Kidney (tissue), 14 donors: ENCODE measurements around the gene KRT15. TPM values are rescaled to one million over a fixed set of nuclear protein-coding genes. Genes with fewer than 3 reads are reported as not detected.

ENCODE experiments used
- DNase-seq, 5 donors: peaks; one replicate each; pipeline ENCODE4 v3.0.0-alpha.2; 2013 to 2020
- FAIRE-seq: peaks from 2 replicates; lab custom pipeline; 2012; peaks lifted over from hg19 to GRCh38; lab: Jason Lieb, UNC
- H3K27ac ChIP-seq, 2 donors: one replicate each; pipeline ENCODE4 v1.7.0; 2013; ENCODE audit warnings: low read depth in 2 of 2, low read length in 2 of 2, inconsistent platforms in 1 of 2
- H3K27me3 ChIP-seq: one replicate; pipeline ENCODE4 v1.7.1; 2013; ENCODE audit warnings: low read length, inconsistent platforms; ENCODE audit not compliant: control insufficient read depth, insufficient read depth
- H3K36me3 ChIP-seq, 3 donors: one replicate each; pipeline versions ENCODE4 v1.7.0 to v1.7.1; 2013; ENCODE audit warnings: low read length in 3 of 3, control low read depth in 1 of 3, inconsistent platforms in 1 of 3; ENCODE audit not compliant: insufficient read depth in 3 of 3, control insufficient read depth in 2 of 3
- H3K4me1 ChIP-seq, 3 donors: one replicate each; pipeline versions ENCODE4 v1.7.0 to v1.7.1; 2013; ENCODE audit warnings: low read length in 3 of 3, inconsistent platforms in 1 of 3, low read depth in 1 of 3; ENCODE audit not compliant: control insufficient read depth in 2 of 3, insufficient read depth in 2 of 3
- H3K4me3 ChIP-seq, 3 donors: one replicate each; pipeline versions ENCODE4 v1.7.0 to v1.8.1; 2013; ENCODE audit warnings: low read length in 3 of 3, control low read depth in 1 of 3, inconsistent platforms in 1 of 3
- H3K9ac ChIP-seq, 3 donors: one replicate each; pipeline versions ENCODE4 v1.7.0 to v1.7.1; 2013; ENCODE audit warnings: low read length in 3 of 3, control low read depth in 1 of 3, inconsistent platforms in 1 of 3
- H3K9me3 ChIP-seq, 3 donors: one replicate each; pipeline versions ENCODE4 v1.7.0 to v1.7.1; 2013; ENCODE audit warnings: low read length in 3 of 3, control low read depth in 1 of 3, inconsistent platforms in 1 of 3; ENCODE audit not compliant: control insufficient read depth in 2 of 3, insufficient read depth in 1 of 3
- CTCF ChIP-seq: IDR thresholded peaks from 3 replicates; pipeline ENCODE4 v1.5.1; 2012; ENCODE audit warnings: mild to moderate bottlenecking, moderate library complexity, borderline replicate concordance; ENCODE audit not compliant: insufficient read depth; ENCODE audit errors: extremely low read depth
- intact Hi-C: fragments of 100-400 bp; cut with DNase I; formaldehyde crosslinking; loops from one replicate; pipeline ENCODE4 v1.11.1; 2022
- polyA plus RNA-seq: library from polyadenylated mRNA; stranded (reverse); fragments of 350-450 nt; fragmentation: Illumina TruSeq; extraction: RNeasy Lipid Tissue Mini Kit (QIAGEN cat#74804); gene quantifications from one replicate; pipeline ENCODE4 v1.2.3, GENCODE V29; 2014; ENCODE audit warnings: low read depth, low replicate concordance; ENCODE audit not compliant: insufficient read depth
- total RNA-seq: library from RNA; stranded (reverse); fragmentation: NEBNext Ultra II Directional; extraction: Animal tissue kit (Norgen Biotek cat#: 25700); gene quantifications from one replicate; pipeline ENCODE4 v1.2.1, GENCODE V29; 2021
- donor health status: control.
- donor health status: control.
- donor health status: control.
- donor health status: control.
- donor health status: control.
- donor health status: DM: yes; HTN: yes; CAD: no.
- donor health status: Normal renal cell carcinoma (clear cell type).

KRT15 gene
- total and polyA plus RNA-seq, 2 donors from 2014 or later: 0.15 to 2.8 TPM

DNA sequence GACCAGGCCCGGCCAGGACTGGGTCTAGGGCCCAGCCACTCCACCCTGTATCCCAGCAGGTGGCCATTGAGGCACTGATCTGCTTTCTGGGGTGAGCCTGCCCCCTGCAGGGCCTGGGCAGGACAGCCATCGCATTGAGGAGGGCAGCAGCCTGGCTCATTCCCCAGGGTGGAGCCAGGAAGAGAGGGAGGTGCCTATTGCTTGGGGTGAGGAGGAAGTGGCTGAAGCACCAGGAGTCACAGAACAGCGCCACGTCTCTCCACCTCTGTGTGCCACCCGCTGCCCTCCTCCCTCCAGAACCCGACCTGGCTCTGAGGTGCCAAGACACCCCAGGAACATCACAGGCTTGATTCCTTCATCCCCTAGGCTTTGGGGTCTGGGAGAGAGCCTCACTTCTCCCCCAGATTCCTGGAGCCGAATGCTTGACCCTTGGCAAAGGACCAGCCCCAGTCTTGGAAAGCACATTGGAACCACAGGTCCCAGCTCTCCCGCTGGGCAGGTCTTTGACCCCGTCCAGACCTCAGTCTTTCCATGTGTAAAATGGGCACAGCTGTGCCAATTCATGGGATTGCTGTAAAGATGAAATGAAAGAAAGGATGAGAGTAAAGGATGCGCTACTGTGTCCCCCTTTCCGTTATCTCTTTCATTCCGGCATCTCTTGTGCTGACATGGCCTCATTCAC, 21.7 kb downstream of the KRT15 start:
- peak; percentile 62 for TF ChIP-seq CTCF
- intact Hi-C loops: no loop called here
- Histone ChIP-seq H3K4me1 (peaks cover 0 to 9% (median 0%) of the 10 kb centered on the region in 3 donors), H3K9me3 (no peaks in the 10 kb centered on the region), H3K9ac (no peak overlapping the region), H3K4me3 (no peak overlapping the region), H3K27me3 (no peaks in the 10 kb centered on the region), H3K36me3 (no peaks in the 10 kb centered on the region), H3K27ac (no peak overlapping the region)
- FAIRE-seq (no peak), DNase-seq (peak; percentile 81 to 90 (median 85))

GRCh38 chr17:41494524-41494923, 24.2 kb downstream of the KRT15 start:
- H3K9ac ChIP-seq: no peak overlapping the region
- no peaks in the 10 kb centered on the region for H3K36me3 ChIP-seq
- H3K27ac ChIP-seq: no peak overlapping the region
- FAIRE-seq (no peak), DNase-seq (no peak)
- intact Hi-C loops: no loop called here
- peaks cover 0 to 9% (median 0%) of the 10 kb centered on the region in 3 donors for H3K4me1 ChIP-seq
- no peak for TF ChIP-seq CTCF
- H3K27me3 ChIP-seq: no peaks in the 10 kb centered on the region
- no peaks in the 10 kb centered on the region for H3K9me3 ChIP-seq
- no peak overlapping the region for H3K4me3 ChIP-seq

DNA sequence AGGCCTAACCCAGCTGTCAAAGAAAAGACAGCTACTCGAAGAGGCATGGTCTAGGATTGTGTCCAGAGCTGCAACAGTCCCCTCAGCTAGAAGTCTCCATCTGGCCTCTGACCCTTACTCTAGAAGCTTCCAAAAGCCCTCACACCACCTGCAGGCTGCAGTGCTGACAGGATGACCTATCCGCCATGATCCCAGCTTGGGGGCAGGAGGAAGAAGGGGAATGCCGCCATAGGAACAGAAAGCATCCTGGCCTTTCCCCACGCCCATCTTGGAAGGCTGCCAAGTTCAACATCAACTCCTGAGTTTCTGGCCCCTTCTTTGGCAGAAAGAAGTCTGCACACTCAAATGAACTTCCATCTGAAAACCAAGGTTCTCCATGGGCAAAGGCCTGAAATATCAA, 25.9 kb downstream of the KRT15 start:
- Histone ChIP-seq H3K36me3 (no peaks in the 10 kb centered on the region), H3K9ac (no peak overlapping the region), H3K4me1 (peaks cover 0 to 9% (median 0%) of the 10 kb centered on the region in 3 donors), H3K27me3 (no peaks in the 10 kb centered on the region), H3K27ac (no peak overlapping the region), H3K4me3 (no peak overlapping the region), H3K9me3 (no peaks in the 10 kb centered on the region)
- DNase-seq (peak in 3 of 5 donors; percentile 59 to 82 (median 65)), FAIRE-seq (no peak)
- intact Hi-C loops: no loop called here
- TF ChIP-seq CTCF: no peak
